Keratinocyte (primary cell): ENCODE measurements around the gene KBTBD2. TPM values are rescaled to one million over a fixed set of nuclear protein-coding genes. Genes with fewer than 3 reads are reported as not detected.

Source experiments
- DNase-seq: peaks from one replicate; pipeline ENCODE4 v3.0.0-alpha.2; 2011; ENCODE audit warnings: low read depth, missing footprints, low spot score
- FAIRE-seq: peaks from 2 replicates; lab custom pipeline; 2011; peaks lifted over from hg19 to GRCh38; lab: Jason Lieb, UNC
- H2AFZ ChIP-seq: 2 replicates; pipeline ENCODE4 v1.6.0; 2012; ENCODE audit warnings: low read length, control low read depth, inconsistent platforms; ENCODE audit not compliant: control insufficient read depth
- H3K27ac ChIP-seq: 2 replicates; pipeline ENCODE4 v1.5.1; 2011; ENCODE audit warnings: low read length; ENCODE audit not compliant: control insufficient read depth, insufficient read depth
- H3K27me3 ChIP-seq: 3 replicates; pipeline ENCODE4 v1.6.0; 2011; ENCODE audit warnings: low read length; ENCODE audit not compliant: control insufficient read depth, insufficient read depth; ENCODE audit errors: extremely low read depth
- H3K36me3 ChIP-seq, 2 experiments: 2 replicates in 1 of 2; 3 replicates in 1 of 2; pipeline ENCODE4 v1.5.1; 2011; ENCODE audit warnings: low read length in 2 of 2, mild to moderate bottlenecking in 1 of 2; ENCODE audit not compliant: control insufficient read depth in 2 of 2, insufficient read depth in 2 of 2; ENCODE audit errors: extremely low read depth in 1 of 2
- H3K4me1 ChIP-seq: 3 replicates; pipeline ENCODE4 v1.5.1; 2011; ENCODE audit warnings: low read length; ENCODE audit not compliant: control insufficient read depth, insufficient read depth; ENCODE audit errors: extremely low read depth
- H3K4me2 ChIP-seq: 3 replicates; pipeline ENCODE4 v1.6.0; 2011; ENCODE audit warnings: low read depth, low read length; ENCODE audit not compliant: control insufficient read depth, insufficient read depth; ENCODE audit errors: extremely low read depth
- H3K4me3 ChIP-seq, 3 experiments: fragments of 200-600 bp in 1 of 3; sonication (generic) in 1 of 3; 2 replicates in 2 of 3; 3 replicates in 1 of 3; pipeline ENCODE4 v1.5.1; 2011 to 2016; ENCODE audit warnings: low read length in 3 of 3, mild to moderate bottlenecking in 3 of 3, control low read depth in 2 of 3, inconsistent platforms in 1 of 3, low read depth in 1 of 3, mixed read lengths in 1 of 3, mixed run types in 1 of 3, moderate library complexity in 1 of 3; ENCODE audit not compliant: control insufficient read depth in 2 of 3, insufficient read depth in 2 of 3; ENCODE audit errors: extremely low read depth in 1 of 3
- H3K79me2 ChIP-seq: 2 replicates; pipeline ENCODE4 v1.6.0; 2012; ENCODE audit warnings: low read length; ENCODE audit not compliant: control insufficient read depth, insufficient read depth
- H3K9ac ChIP-seq: 3 replicates; pipeline ENCODE4 v1.6.0; 2011; ENCODE audit warnings: low read length; ENCODE audit not compliant: control insufficient read depth, insufficient read depth; ENCODE audit errors: extremely low read depth
- H3K9me1 ChIP-seq: 3 replicates; pipeline ENCODE4 v1.6.0; 2011; ENCODE audit warnings: low read length; ENCODE audit not compliant: control insufficient read depth, insufficient read depth; ENCODE audit errors: extremely low read depth
- H3K9me3 ChIP-seq: 2 replicates; pipeline ENCODE4 v1.5.1; 2012; ENCODE audit warnings: low read depth, low read length; ENCODE audit not compliant: control insufficient read depth
- H4K20me1 ChIP-seq: 3 replicates; pipeline ENCODE4 v1.6.0; 2011; ENCODE audit warnings: low read length; ENCODE audit not compliant: control insufficient read depth, insufficient read depth; ENCODE audit errors: extremely low read depth
- EZH2 ChIP-seq: IDR thresholded peaks from one replicate; pipeline ENCODE4 v1.6.1; 2012; ENCODE audit warnings: inconsistent platforms, mild to moderate bottlenecking, low read length, moderate library complexity
- dilution Hi-C: fragments of 300-500 bp; cut with MboI; formaldehyde crosslinking; loops from one replicate; pipeline ENCODE4 v1.7.0; 2020; ENCODE audit warnings: low sequenced_read_pairs; ENCODE audit not compliant: extremely low pct_ligation_motif_present
- polyA plus RNA-seq, 5 experiments: library from polyadenylated mRNA; depleted of rRNA in 3 of 5; stranded (reverse) in 3 of 5; stranded (forward) in 1 of 5; unstranded in 1 of 5; fragments of >200 nt; gene quantifications; 1 replicate in 1 of 5; 2 replicates in 3 of 5; 3 replicates in 1 of 5; pipeline versions ENCODE4 v1.2.1 to v1.2.3, GENCODE V29; 2011 to 2012; ENCODE audit warnings: missing spikeins in 2 of 5, low read depth in 1 of 5, low replicate concordance in 1 of 5
- TF ChIP-seq, protein P1 (sequence below), 3 experiments: IDR thresholded peaks in 1 of 3; conservative IDR thresholded peaks in 1 of 3; optimal IDR thresholded peaks in 1 of 3; 2 replicates in 2 of 3; 3 replicates in 1 of 3; pipeline versions ENCODE3 to v1.5.1; 2011; ENCODE audit warnings: low read length in 3 of 3, mild to moderate bottlenecking in 3 of 3, moderate library complexity in 2 of 3, control low read depth in 1 of 3, inconsistent platforms in 1 of 3; ENCODE audit not compliant: insufficient read depth in 2 of 3; ENCODE audit errors: extremely low read depth in 1 of 3

KBTBD2 gene
- polyA plus RNA-seq, 1 donor (not counting 4 experiments of a cell fraction or from before 2014, with no cell fraction given), result 28.2 TPM

DNA sequence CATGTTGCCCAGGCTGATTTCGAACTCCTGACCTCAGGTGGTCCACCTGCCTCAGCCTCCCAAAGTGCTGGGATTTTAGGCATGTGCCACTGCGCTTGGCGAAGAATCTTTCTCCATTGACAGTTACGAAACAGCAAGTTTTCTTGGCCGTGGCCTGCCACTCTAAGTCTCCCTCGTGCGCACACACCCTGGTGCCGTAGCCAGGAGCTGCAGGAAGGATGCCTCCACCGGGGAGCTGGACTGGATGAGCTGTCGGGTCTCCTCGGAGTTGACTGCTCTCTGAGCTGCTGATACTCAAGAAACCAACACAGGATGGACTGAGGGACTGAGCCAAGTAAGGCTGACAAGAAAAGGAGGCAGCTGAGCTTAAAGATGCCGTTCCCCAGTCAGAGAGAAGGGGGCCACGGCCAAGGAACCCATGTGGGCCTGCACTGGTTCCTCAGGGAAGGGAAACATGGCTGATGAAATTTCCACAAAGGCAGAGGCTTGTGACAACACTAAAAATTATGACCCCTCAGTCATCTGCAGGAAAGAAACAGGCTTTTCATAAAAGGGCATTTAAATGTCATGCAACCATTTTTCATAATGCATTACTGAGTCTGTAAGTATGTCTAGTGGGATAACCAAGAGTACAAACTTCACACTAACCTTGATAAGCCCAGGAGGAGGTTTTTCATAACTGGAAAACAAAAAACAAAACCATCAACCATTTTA is 38.0 kb upstream of the KBTBD2 start:
- H3K79me2 ChIP-seq, result peaks cover 6% of the 10 kb centered on the region
- no peaks in the 10 kb centered on the region for H3K4me1 ChIP-seq
- peaks cover 12 to 31% of the 10 kb centered on the region in 2 experiments for H3K36me3 ChIP-seq
- no peak overlapping the region for H3K9ac ChIP-seq
- no peaks in the 10 kb centered on the region for H3K9me3 ChIP-seq
- no peaks in the 10 kb centered on the region for H4K20me1 ChIP-seq
- TF ChIP-seq, protein P1, sequence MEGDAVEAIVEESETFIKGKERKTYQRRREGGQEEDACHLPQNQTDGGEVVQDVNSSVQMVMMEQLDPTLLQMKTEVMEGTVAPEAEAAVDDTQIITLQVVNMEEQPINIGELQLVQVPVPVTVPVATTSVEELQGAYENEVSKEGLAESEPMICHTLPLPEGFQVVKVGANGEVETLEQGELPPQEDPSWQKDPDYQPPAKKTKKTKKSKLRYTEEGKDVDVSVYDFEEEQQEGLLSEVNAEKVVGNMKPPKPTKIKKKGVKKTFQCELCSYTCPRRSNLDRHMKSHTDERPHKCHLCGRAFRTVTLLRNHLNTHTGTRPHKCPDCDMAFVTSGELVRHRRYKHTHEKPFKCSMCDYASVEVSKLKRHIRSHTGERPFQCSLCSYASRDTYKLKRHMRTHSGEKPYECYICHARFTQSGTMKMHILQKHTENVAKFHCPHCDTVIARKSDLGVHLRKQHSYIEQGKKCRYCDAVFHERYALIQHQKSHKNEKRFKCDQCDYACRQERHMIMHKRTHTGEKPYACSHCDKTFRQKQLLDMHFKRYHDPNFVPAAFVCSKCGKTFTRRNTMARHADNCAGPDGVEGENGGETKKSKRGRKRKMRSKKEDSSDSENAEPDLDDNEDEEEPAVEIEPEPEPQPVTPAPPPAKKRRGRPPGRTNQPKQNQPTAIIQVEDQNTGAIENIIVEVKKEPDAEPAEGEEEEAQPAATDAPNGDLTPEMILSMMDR (optimal IDR thresholded peaks at IDR 0.05 in 1 of 3, IDR thresholded peaks at IDR 0.05 in 1 of 3, conservative IDR thresholded peaks at IDR 0.05 in 1 of 3; ENCODE audit: extremely low read depth in 1 of 3, insufficient read depth in 2 of 3, low read length in 3 of 3), result no peak
- no peak for TF ChIP-seq EZH2
- H3K4me2 ChIP-seq, result no peak overlapping the region
- H3K4me3 ChIP-seq, result no peak overlapping the region
- DNase-seq (no peak), FAIRE-seq (no peak)
- H3K27ac ChIP-seq, result no peak overlapping the region
- dilution Hi-C loops, result no loop called here
- no peaks in the 10 kb centered on the region for H3K27me3 ChIP-seq
- H3K9me1 ChIP-seq, result no peaks in the 10 kb centered on the region
- H2AFZ ChIP-seq, result no peak overlapping the region

DNA sequence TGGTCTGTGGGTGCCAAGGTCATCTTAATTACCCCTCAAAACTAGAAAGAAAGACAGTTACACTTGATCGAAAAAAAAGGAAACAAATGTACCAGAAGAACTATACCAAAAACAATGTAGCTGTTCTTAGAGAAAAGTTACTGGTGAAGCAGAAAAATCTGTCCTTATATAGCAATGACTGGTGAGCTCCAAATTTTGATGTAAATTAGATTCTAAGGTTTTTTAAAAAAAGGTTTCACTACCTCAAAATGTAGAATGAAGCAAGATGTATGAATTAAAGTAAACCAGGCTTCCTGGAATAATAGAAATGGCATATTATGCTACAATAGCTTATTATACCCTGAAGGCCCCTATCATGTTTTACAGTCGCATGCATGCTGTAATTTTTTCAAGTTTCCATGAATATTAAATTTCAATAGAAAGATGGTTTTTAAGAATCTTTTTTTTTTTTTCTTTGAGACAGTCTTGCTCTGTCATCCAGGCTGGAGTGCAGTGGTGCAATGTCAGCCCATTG is 37.3 kb upstream of the KBTBD2 start:
- Histone ChIP-seq H3K9me1 (no peaks in the 10 kb centered on the region), H3K27ac (no peak overlapping the region), H3K4me3 (no peak overlapping the region), H2AFZ (no peak overlapping the region), H3K4me2 (no peak overlapping the region), H4K20me1 (no peaks in the 10 kb centered on the region), H3K9ac (no peak overlapping the region), H3K79me2 (peaks cover 6% of the 10 kb centered on the region), H3K4me1 (no peaks in the 10 kb centered on the region), H3K9me3 (no peaks in the 10 kb centered on the region), H3K36me3 (peaks cover 12 to 32% of the 10 kb centered on the region in 2 experiments), H3K27me3 (no peaks in the 10 kb centered on the region)
- dilution Hi-C loops, result no loop called here
- FAIRE-seq, result no peak
- TF ChIP-seq, protein P1 (optimal IDR thresholded peaks at IDR 0.05 in 1 of 3, IDR thresholded peaks at IDR 0.05 in 1 of 3, conservative IDR thresholded peaks at IDR 0.05 in 1 of 3; ENCODE audit: extremely low read depth in 1 of 3, insufficient read depth in 2 of 3, low read length in 3 of 3), result no peak
- no peak for TF ChIP-seq EZH2
- DNase-seq, result no peak
